Parathyroid adenoma (tissue), 2 donors: Measurements from ENCODE around the gene ARHGAP4.

Source experiments
- H2AFZ ChIP-seq: fragments of 300-600 bp; sonication (generic); one replicate; pipeline ENCODE4 v1.7.0; 2017; ENCODE audit warnings: antibody characterized with exemption, mild to moderate bottlenecking
- H3K27ac ChIP-seq: fragments of 300-600 bp; sonication (generic); one replicate; pipeline ENCODE4 v1.7.0; 2017
- H3K27me3 ChIP-seq: fragments of 300-600 bp; sonication (generic); one replicate; pipeline ENCODE4 v1.7.0; 2017; ENCODE audit warnings: low read length; ENCODE audit not compliant: control insufficient read depth, insufficient read depth
- H3K36me3 ChIP-seq: fragments of 300-600 bp; sonication (generic); one replicate; pipeline ENCODE4 v1.7.0; 2017; ENCODE audit warnings: low read length; ENCODE audit not compliant: control insufficient read depth, insufficient read depth
- H3K4me1 ChIP-seq: fragments of 300-600 bp; sonication (generic); one replicate; pipeline ENCODE4 v1.7.0; 2017; ENCODE audit warnings: control low read depth
- H3K4me2 ChIP-seq: fragments of 300-600 bp; sonication (generic); one replicate; pipeline ENCODE4 v1.7.0; 2017; ENCODE audit warnings: low read length
- H3K4me3 ChIP-seq: fragments of 300-600 bp; sonication (generic); one replicate; pipeline ENCODE4 v1.7.0; 2017; ENCODE audit warnings: low read depth, low read length
- H3K79me2 ChIP-seq: fragments of 300-600 bp; sonication (generic); one replicate; pipeline ENCODE4 v1.7.0; 2017; ENCODE audit warnings: control low read depth
- H3K9ac ChIP-seq: fragments of 300-600 bp; sonication (generic); one replicate; pipeline ENCODE4 v1.7.0; 2017; ENCODE audit warnings: mild to moderate bottlenecking
- H3K9me3 ChIP-seq: fragments of 300-600 bp; sonication (generic); one replicate; pipeline ENCODE4 v1.7.0; 2017; ENCODE audit warnings: low read length; ENCODE audit not compliant: control insufficient read depth
- CTCF ChIP-seq: fragments of 300-600 bp; sonication (generic); IDR thresholded peaks from one replicate; pipeline ENCODE4 v1.7.0; 2017; ENCODE audit warnings: antibody characterized with exemption, mild to moderate bottlenecking
- donor health status: primary hyperparathyroidism.

The ARHGAP4 gene

GRCh38 chrX:153952373-153953026, 26.4 kb upstream of the ARHGAP4 start:
- Histone ChIP-seq H3K9me3 (no peaks in the 10 kb centered on the region), H3K79me2 (no peaks in the 10 kb centered on the region), H2AFZ (no peak overlapping the region), H3K27ac (no peak overlapping the region), H3K36me3 (no peaks in the 10 kb centered on the region), H3K27me3 (no peaks in the 10 kb centered on the region), H3K9ac (no peak overlapping the region), H3K4me1 (no peaks in the 10 kb centered on the region), H3K4me2 (no peak overlapping the region), H3K4me3 (no peak overlapping the region)
- TF ChIP-seq CTCF, result no peak

GRCh38 chrX:153951683-153952372, 25.8 kb upstream of the ARHGAP4 start:
- no peaks in the 10 kb centered on the region for H3K4me1 ChIP-seq

GRCh38 chrX:153950127-153950526, 24.1 kb upstream of the ARHGAP4 start:
- no peak for TF ChIP-seq CTCF
- no peaks in the 10 kb centered on the region for H3K36me3 ChIP-seq

More at GRCh38 chrX:153951683-153952372, 25.8 kb upstream of the ARHGAP4 start:
- H3K27ac ChIP-seq, result no peak overlapping the region
- no peak overlapping the region for H3K4me2 ChIP-seq
- no peak overlapping the region for H2AFZ ChIP-seq
- no peaks in the 10 kb centered on the region for H3K79me2 ChIP-seq
- H3K36me3 ChIP-seq, result no peaks in the 10 kb centered on the region
- H3K4me3 ChIP-seq, result no peak overlapping the region
- no peaks in the 10 kb centered on the region for H3K27me3 ChIP-seq
- H3K9ac ChIP-seq, result no peak overlapping the region
- no peaks in the 10 kb centered on the region for H3K9me3 ChIP-seq
- TF ChIP-seq CTCF, result no peak

DNA sequence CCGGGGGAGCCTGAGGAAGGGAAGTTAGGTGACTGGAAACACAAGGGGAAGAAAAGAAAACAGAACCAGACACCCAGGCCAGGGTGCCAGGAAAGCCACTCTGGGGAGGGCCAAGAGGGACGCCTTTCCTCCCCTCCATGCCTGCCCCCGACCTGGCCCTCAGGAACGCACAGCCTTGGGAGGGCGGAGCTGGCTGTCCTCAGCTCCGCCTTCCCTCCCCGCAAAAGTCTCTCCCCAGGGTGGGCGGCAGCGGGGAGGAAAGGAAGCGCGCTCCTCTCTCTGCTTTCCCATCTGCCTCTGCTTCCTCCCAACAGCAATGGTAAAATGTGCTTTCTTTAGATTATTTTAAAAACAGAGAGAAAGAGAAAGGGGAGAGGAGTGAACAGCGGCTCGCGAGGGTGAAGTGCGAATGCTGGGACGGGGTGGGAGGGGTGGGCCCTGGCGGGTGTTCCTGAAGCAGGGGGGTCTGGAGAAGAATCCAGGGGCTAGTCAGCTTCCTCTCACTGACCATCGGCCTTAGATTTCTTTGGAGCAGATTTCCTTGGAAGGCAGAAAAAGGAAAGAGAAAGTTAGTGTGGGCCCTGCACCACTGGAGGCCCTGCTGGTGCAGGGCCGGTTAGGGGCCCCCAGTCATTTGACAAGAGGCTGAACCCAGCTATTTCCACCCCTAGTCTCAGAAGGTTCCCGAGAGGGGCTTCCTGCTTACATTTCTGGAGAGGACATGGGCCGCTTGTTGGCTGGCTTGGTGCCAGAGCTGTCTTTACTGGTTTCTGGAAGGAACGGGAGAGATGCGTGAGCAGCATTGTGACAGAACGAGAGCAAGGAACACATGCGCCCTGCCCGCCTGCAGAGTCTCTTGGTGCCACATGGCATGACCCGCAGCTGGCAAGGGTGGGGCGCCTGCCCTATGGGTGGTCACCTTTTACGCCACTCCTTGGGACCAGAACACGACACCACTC, 23.1 kb upstream of the ARHGAP4 start:
- Histone ChIP-seq H3K27ac (no peak overlapping the region), H3K27me3 (no peaks in the 10 kb centered on the region), H3K9me3 (no peaks in the 10 kb centered on the region), H3K9ac (no peak overlapping the region), H3K4me1 (no peaks in the 10 kb centered on the region), H2AFZ (no peak overlapping the region), H3K4me3 (no peak overlapping the region), H3K4me2 (no peak overlapping the region), H3K36me3 (no peaks in the 10 kb centered on the region), H3K79me2 (no peaks in the 10 kb centered on the region)
- TF ChIP-seq CTCF, result no peak

More at GRCh38 chrX:153950127-153950526, 24.1 kb upstream of the ARHGAP4 start:
- peak overlapping the region; percentile 19 for H3K27ac ChIP-seq
- H3K4me2 ChIP-seq, result no peak overlapping the region
- H3K79me2 ChIP-seq, result no peaks in the 10 kb centered on the region
- H3K4me3 ChIP-seq, result no peak overlapping the region
- no peak overlapping the region for H3K9ac ChIP-seq
- no peak overlapping the region for H2AFZ ChIP-seq
- no peaks in the 10 kb centered on the region for H3K9me3 ChIP-seq
- no peaks in the 10 kb centered on the region for H3K4me1 ChIP-seq
- no peaks in the 10 kb centered on the region for H3K27me3 ChIP-seq
